Liver (tissue), 9 donors: ENCODE results near the gene RAD9B. TPM values are rescaled to one million over a fixed set of nuclear protein-coding genes. Genes with fewer than 3 reads are reported as not detected.
"Not testable (repeated sequence)": the region's sequence is repeated elsewhere in the genome, so short reads cannot be mapped to it uniquely, and the experiment has no call there.

Experiments
- DNase-seq: peaks from one replicate; pipeline ENCODE4 v3.0.0-alpha.2; 2017; ENCODE audit warnings: low spot score
- H3K27ac ChIP-seq, 2 donors: one replicate each; pipeline ENCODE4 v1.7.0; 2013; ENCODE audit warnings: inconsistent platforms in 2 of 2, low read length in 2 of 2, control low read depth in 1 of 2, low read depth in 1 of 2, mild to moderate bottlenecking in 1 of 2
- H3K27me3 ChIP-seq, 4 donors: one replicate each; pipeline versions ENCODE4 v1.6.1 to v1.7.0; 2013; ENCODE audit warnings: low read length in 3 of 4, inconsistent platforms in 1 of 4, mild to moderate bottlenecking in 1 of 4, moderate library complexity in 1 of 4; ENCODE audit not compliant: control insufficient read depth in 4 of 4, insufficient read depth in 4 of 4
- H3K36me3 ChIP-seq, 4 donors: one replicate each; pipeline versions ENCODE4 v1.6.1 to v1.7.0; 2013; ENCODE audit warnings: low read length in 3 of 4, mild to moderate bottlenecking in 3 of 4, low read depth in 1 of 4, moderate library complexity in 1 of 4; ENCODE audit not compliant: control insufficient read depth in 4 of 4, insufficient read depth in 3 of 4
- H3K4me1 ChIP-seq, 4 donors: one replicate each; pipeline versions ENCODE4 v1.6.1 to v1.7.0; 2013; ENCODE audit warnings: low read length in 3 of 4, mild to moderate bottlenecking in 3 of 4, moderate library complexity in 1 of 4; ENCODE audit not compliant: control insufficient read depth in 4 of 4, insufficient read depth in 4 of 4
- H3K4me3 ChIP-seq, 3 donors: one replicate each; pipeline versions ENCODE4 v1.6.1 to v1.7.0; 2013; ENCODE audit warnings: low read length in 3 of 3, control low read depth in 1 of 3, low read depth in 1 of 3, mild to moderate bottlenecking in 1 of 3
- H3K9ac ChIP-seq, 2 donors: one replicate each; pipeline ENCODE4 v1.7.0; 2013; ENCODE audit warnings: low read length in 2 of 2, mild to moderate bottlenecking in 2 of 2, moderate library complexity in 2 of 2, control low read depth in 1 of 2, low read depth in 1 of 2
- H3K9me3 ChIP-seq, 4 donors: one replicate each; pipeline versions ENCODE4 v1.6.1 to v1.7.0; 2013; ENCODE audit warnings: low read length in 3 of 4; ENCODE audit not compliant: control insufficient read depth in 4 of 4
- ATF3 ChIP-seq: IDR thresholded peaks from 2 replicates; pipeline ENCODE4 v1.6.1; 2016; ENCODE audit warnings: antibody characterized with exemption
- CTCF ChIP-seq: fragments of 150-350 bp; IDR thresholded peaks from 2 replicates; pipeline ENCODE4 v1.5.1; 2017; ENCODE audit warnings: improper control_type of control experiment, low read depth, low read length; ENCODE audit not compliant: missing input control
- EGR1 ChIP-seq, 2 donors: IDR thresholded peaks; 2 replicates each; pipeline ENCODE4 v1.6.1; 2016 to 2018; ENCODE audit warnings: antibody characterized with exemption in 2 of 2, low read depth in 2 of 2
- FOXA1 ChIP-seq: IDR thresholded peaks from 2 replicates; pipeline ENCODE4 v1.6.1; 2016; ENCODE audit warnings: antibody characterized with exemption
- FOXA2 ChIP-seq: IDR thresholded peaks from 2 replicates; pipeline ENCODE4 v1.6.1; 2016; ENCODE audit warnings: antibody characterized with exemption
- GABPA ChIP-seq, 2 donors: IDR thresholded peaks in 1 of 2; conservative IDR thresholded peaks in 1 of 2; 2 replicates each; pipeline ENCODE4 v1.6.1; 2016; ENCODE audit warnings: antibody characterized with exemption in 2 of 2, mild to moderate bottlenecking in 1 of 2, moderate library complexity in 1 of 2
- HNF4G ChIP-seq: IDR thresholded peaks from 2 replicates; pipeline ENCODE4 v1.6.1; 2016; ENCODE audit warnings: antibody characterized with exemption
- JUND ChIP-seq, 2 donors: IDR thresholded peaks; 2 replicates each; pipeline ENCODE4 v1.6.1; 2016; ENCODE audit warnings: antibody characterized with exemption in 2 of 2
- MAX ChIP-seq: IDR thresholded peaks from 2 replicates; pipeline ENCODE4 v1.6.1; 2016; ENCODE audit warnings: antibody characterized with exemption
- NR2F2 ChIP-seq: IDR thresholded peaks from 2 replicates; pipeline ENCODE4 v1.6.1; 2016; ENCODE audit warnings: antibody characterized with exemption
- RAD21 ChIP-seq, 2 donors: IDR thresholded peaks; 2 replicates each; pipeline ENCODE4 v1.6.1; 2016; ENCODE audit warnings: antibody characterized with exemption in 2 of 2, mild to moderate bottlenecking in 2 of 2
- RXRA ChIP-seq, 2 donors: IDR thresholded peaks; 2 replicates each; pipeline ENCODE4 v1.6.1; 2017 to 2018; ENCODE audit warnings: antibody characterized with exemption in 2 of 2, mild to moderate bottlenecking in 1 of 2
- SP1 ChIP-seq: IDR thresholded peaks from 2 replicates; pipeline ENCODE4 v1.6.1; 2018; ENCODE audit warnings: antibody characterized with exemption, mild to moderate bottlenecking
- YY1 ChIP-seq: IDR thresholded peaks from 2 replicates; pipeline ENCODE4 v1.6.1; 2016; ENCODE audit warnings: antibody characterized with exemption, mild to moderate bottlenecking
- ZBTB33 ChIP-seq: IDR thresholded peaks from 2 replicates; pipeline ENCODE4 v1.6.1; 2016; ENCODE audit warnings: antibody characterized with exemption
- WGBS: extraction: QIAGEN DNeasy Blood & Tissue Kit; methylation state at CpG from one replicate; pipeline ENCODE4 v1.1.7; 2013; 5-methylcytosine and 5-hydroxymethylcytosine counted together
- polyA plus RNA-seq, 2 donors: library from polyadenylated mRNA; stranded (reverse) in 1 of 2; unstranded in 1 of 2; fragments of 200-250 nt in 1 of 2; fragments of >200 nt in 1 of 2; fragmentation: Nextera tagmentation in 1 of 2; extraction: Ambion mirVana in 1 of 2; gene quantifications; one replicate each; pipeline versions ENCODE4 v1.2.1 to v1.2.3, GENCODE V29; 2013 to 2015
- total RNA-seq, 2 donors: library from RNA; depleted of rRNA; stranded (reverse); fragments of >200 nt; gene quantifications; one replicate each; pipeline ENCODE4 v1.2.3, GENCODE V29; 2014
- donor health status: healthy.
- donor health status: healthy.
- donor health status: healthy.
- donor health status: healthy.
- donor health status: healthy.

Gene RAD9B
- total and polyA plus RNA-seq, 4 donors, result 0.14 to 0.56 (median 0.28) TPM

- TF ChIP-seq FOXA2 (no peak), HNF4G (no peak), RXRA (IDR thresholded peaks at IDR 0.05) (no peak), EGR1 (IDR thresholded peaks at IDR 0.05; ENCODE audit: low read depth in 2 of 2) (no peak)
- 93% methylated on average over 4 of the region's 4 CpGs for WGBS
- H3K27me3 ChIP-seq, result no peaks in the 10 kb centered on the region
- no peaks in the 10 kb centered on the region for H3K9me3 ChIP-seq
- no peak overlapping the region for H3K9ac ChIP-seq
- no peak overlapping the region for H3K4me3 ChIP-seq
- H3K36me3 ChIP-seq, result peaks cover 0 to 16% (median 8%) of the 10 kb centered on the region in 4 donors
- no peak overlapping the region for H3K27ac ChIP-seq
- DNase-seq, result no peak
- peaks cover 3 to 10% (median 7%) of the 10 kb centered on the region in 4 donors for H3K4me1 ChIP-seq
These were observed 43.4 kb upstream of the RAD9B start for GRCh38 chr12:110458756-110459155.

- 94% methylated on average over 5 of the region's 5 CpGs for WGBS
- H3K36me3 ChIP-seq, result peaks cover 0 to 16% (median 11%) of the 10 kb centered on the region in 4 donors
- H3K4me3 ChIP-seq, H3K27me3 ChIP-seq, H3K27ac ChIP-seq, H3K4me1 ChIP-seq, H3K9ac ChIP-seq, H3K9me3 ChIP-seq, DNase-seq: not testable (repeated sequence)
These were observed 40.9 kb upstream of the RAD9B start for GRCh38 chr12:110461189-110461588.

- peaks cover 0 to 27% (median 21%) of the 10 kb centered on the region in 4 donors for H3K4me1 ChIP-seq
- TF ChIP-seq MAX (no peak), FOXA1 (no peak), SP1 (no peak), NR2F2 (no peak), ATF3 (no peak), EGR1 (IDR thresholded peaks at IDR 0.05; ENCODE audit: low read depth in 2 of 2) (no peak), ZBTB33 (no peak), CTCF (no peak), GABPA (IDR thresholded peaks at IDR 0.05 in 1 of 2, conservative IDR thresholded peaks at IDR 0.05 in 1 of 2) (no peak), RAD21 (IDR thresholded peaks at IDR 0.05) (no peak), RXRA (IDR thresholded peaks at IDR 0.05) (no peak), FOXA2 (no peak), YY1 (no peak), JUND (IDR thresholded peaks at IDR 0.05) (no peak)
- H3K4me3 ChIP-seq, result no peak overlapping the region
- no peaks in the 10 kb centered on the region for H3K27me3 ChIP-seq
- no peak for DNase-seq
- WGBS, result 93% methylated on average over 2 of the region's 2 CpGs
- no peaks in the 10 kb centered on the region for H3K9me3 ChIP-seq
- H3K27ac ChIP-seq, result no peak overlapping the region
- H3K36me3 ChIP-seq, result peaks cover 0 to 9% (median 7%) of the 10 kb centered on the region in 4 donors
- H3K9ac ChIP-seq, result no peak overlapping the region
These were observed 37.1 kb upstream of the RAD9B start for GRCh38 chr12:110465024-110465423.

- peaks cover 0 to 27% (median 21%) of the 10 kb centered on the region in 4 donors for H3K4me1 ChIP-seq
- 92% methylated on average over 11 of the region's 11 CpGs for WGBS
- H3K9ac ChIP-seq, H3K27ac ChIP-seq, H3K9me3 ChIP-seq, DNase-seq, H3K4me3 ChIP-seq, H3K27me3 ChIP-seq, H3K36me3 ChIP-seq: not testable (repeated sequence)
These were observed 36.4 kb upstream of the RAD9B start for GRCh38 chr12:110465765-110466164.
